GM19455 (cell line): ENCODE results near the gene METTL26.

Experiments
- ATAC-seq: cut with Tn5 transposase; IDR thresholded peaks from one replicate; pipeline ENCODE4 v1.9.1; 2021; ENCODE audit not compliant: unreplicated experiment

METTL26 gene

GRCh38 chr16:636206-637080 lies at the start of gene METTL26:
Gene METTL26 (minus strand): TSS chr16:636305. CDS start chr16:636290, 15 bp downstream.
- ATAC-seq: peak; percentile 62

GRCh38 chr16:684961-685696 lies 49.0 kb upstream of the METTL26 start:
- no peak for ATAC-seq

GRCh38 chr16:684071-684794 lies 48.1 kb upstream of the METTL26 start, which contains the start of gene JMJD8:
Gene JMJD8 (minus strand): TSS chr16:684334. CDS start chr16:684319, 15 bp downstream.
- ATAC-seq: peak; percentile 52

GRCh38 chr16:683396-684070 lies 47.4 kb upstream of the METTL26 start:
- ATAC-seq: no peak

- no peak for ATAC-seq
Measured at GRCh38 chr16:682493-683395, 46.6 kb upstream of the METTL26 start.

GRCh38 chr16:681746-682427 lies 45.8 kb upstream of the METTL26 start:
- no peak for ATAC-seq

- no peak for ATAC-seq
Measured at GRCh38 chr16:680967-681745, 45.1 kb upstream of the METTL26 start.

GRCh38 chr16:680625-680945 lies 44.5 kb upstream of the METTL26 start:
- ATAC-seq: no peak

GRCh38 chr16:679814-680624 lies 43.9 kb upstream of the METTL26 start, which contains the start of gene STUB1:
Gene STUB1 (plus strand): TSS chr16:680410. CDS start chr16:680526, 116 bp downstream.
- ATAC-seq: no peak

- ATAC-seq: no peak
Measured at GRCh38 chr16:678858-679813, 43.0 kb upstream of the METTL26 start.

GRCh38 chr16:678209-678857 lies 42.2 kb upstream of the METTL26 start:
- ATAC-seq: no peak

GRCh38 chr16:677316-678190 lies 41.4 kb upstream of the METTL26 start:
- ATAC-seq: no peak

GRCh38 chr16:676913-677312 lies 40.8 kb upstream of the METTL26 start:
- ATAC-seq: no peak

GRCh38 chr16:676565-676902 lies 40.4 kb upstream of the METTL26 start:
- ATAC-seq: no peak

GRCh38 chr16:675884-676564 lies 39.9 kb upstream of the METTL26 start:
- no peak for ATAC-seq
